ENCODE results near the gene PSME2.

PSME2 gene

GRCh38 chr14:24130717-24131548 is 15.5 kb downstream of the PSME2 start:
- Histone ChIP-seq H3K4me1 (ENCODE audit: insufficient read depth, low read length) (peaks cover 5% of the 10 kb centered on the region), H3K27ac (ENCODE audit: low read depth, low read length) (no peak overlapping the region), H3K9me3 (ENCODE audit: low read length) (no peaks in the 10 kb centered on the region), H3K4me3 (ENCODE audit: low read depth in 1 of 2, low read length in 2 of 2) (no peak overlapping the region), H3K27me3 (ENCODE audit: control insufficient read depth in 1 of 2, insufficient read depth in 2 of 2, low read length in 2 of 2) (no peaks in the 10 kb centered on the region), H3K9ac (ENCODE audit: low read length) (no peak overlapping the region), H3K36me3 (ENCODE audit: insufficient read depth, low read length) (no peaks in the 10 kb centered on the region)

- Histone ChIP-seq H3K4me3 (ENCODE audit: low read depth in 1 of 2, low read length in 2 of 2) (no peak within 1 kb of the TSS), H3K9me3 (ENCODE audit: low read length) (no peaks in the 10 kb centered on the region), H3K36me3 (ENCODE audit: insufficient read depth, low read length) (no peaks in the 10 kb centered on the region), H3K4me1 (ENCODE audit: insufficient read depth, low read length) (peaks cover 2% of the 10 kb centered on the region), H3K27ac (ENCODE audit: low read depth, low read length) (no peak within 1 kb of the TSS), H3K27me3 (ENCODE audit: control insufficient read depth in 1 of 2, insufficient read depth in 2 of 2, low read length in 2 of 2) (no peaks in the 10 kb centered on the region), H3K9ac (ENCODE audit: low read length) (no peak within 1 kb of the TSS)
Measured at GRCh38 chr14:24130380-24130716, 16.1 kb downstream of the PSME2 start, which contains the start of gene FITM1. Gene FITM1, plus strand, starts transcription at chr14:24130659. Its CDS starts 905 bp downstream, at chr14:24131564.

- no peak overlapping the region for H3K9ac ChIP-seq (ENCODE audit: low read length)
- no peak overlapping the region for H3K4me3 ChIP-seq (ENCODE audit: low read depth in 1 of 2, low read length in 2 of 2)
- no peaks in the 10 kb centered on the region for H3K27me3 ChIP-seq (ENCODE audit: control insufficient read depth in 1 of 2, insufficient read depth in 2 of 2, low read length in 2 of 2)
- H3K27ac ChIP-seq (ENCODE audit: low read depth, low read length), result no peak overlapping the region
- no peaks in the 10 kb centered on the region for H3K4me1 ChIP-seq (ENCODE audit: insufficient read depth, low read length)
- no peaks in the 10 kb centered on the region for H3K9me3 ChIP-seq (ENCODE audit: low read length)
- H3K36me3 ChIP-seq (ENCODE audit: insufficient read depth, low read length), result no peaks in the 10 kb centered on the region
Measured at GRCh38 chr14:24129410-24129998, 16.9 kb downstream of the PSME2 start.

GRCh38 chr14:24127673-24128072 is 18.7 kb downstream of the PSME2 start:
- no peak overlapping the region for H3K27ac ChIP-seq (ENCODE audit: low read depth, low read length)
- no peaks in the 10 kb centered on the region for H3K27me3 ChIP-seq (ENCODE audit: control insufficient read depth in 1 of 2, insufficient read depth in 2 of 2, low read length in 2 of 2)
- no peaks in the 10 kb centered on the region for H3K9me3 ChIP-seq (ENCODE audit: low read length)
- peaks cover 12% of the 10 kb centered on the region for H3K36me3 ChIP-seq (ENCODE audit: insufficient read depth, low read length)
- no peaks in the 10 kb centered on the region for H3K4me1 ChIP-seq (ENCODE audit: insufficient read depth, low read length)
- H3K4me3 ChIP-seq (ENCODE audit: low read depth in 1 of 2, low read length in 2 of 2), result no peak overlapping the region
- H3K9ac ChIP-seq (ENCODE audit: low read length), result no peak overlapping the region

- H3K27me3 ChIP-seq (ENCODE audit: control insufficient read depth in 1 of 2, insufficient read depth in 2 of 2, low read length in 2 of 2), result no peaks in the 10 kb centered on the region
- no peak overlapping the region for H3K27ac ChIP-seq (ENCODE audit: low read depth, low read length)
- no peak overlapping the region for H3K9ac ChIP-seq (ENCODE audit: low read length)
- no peaks in the 10 kb centered on the region for H3K9me3 ChIP-seq (ENCODE audit: low read length)
- peaks cover 12% of the 10 kb centered on the region for H3K36me3 ChIP-seq (ENCODE audit: insufficient read depth, low read length)
- H3K4me3 ChIP-seq (ENCODE audit: low read depth in 1 of 2, low read length in 2 of 2), result no peak overlapping the region
- no peaks in the 10 kb centered on the region for H3K4me1 ChIP-seq (ENCODE audit: insufficient read depth, low read length)
Measured at GRCh38 chr14:24126939-24127338, 19.5 kb downstream of the PSME2 start.

GRCh38 chr14:24123424-24124417 is 22.7 kb downstream of the PSME2 start:
- Histone ChIP-seq H3K9ac (ENCODE audit: low read length) (no peak overlapping the region), H3K27me3 (ENCODE audit: control insufficient read depth in 1 of 2, insufficient read depth in 2 of 2, low read length in 2 of 2) (no peaks in the 10 kb centered on the region), H3K27ac (ENCODE audit: low read depth, low read length) (no peak overlapping the region), H3K36me3 (ENCODE audit: insufficient read depth, low read length) (peaks cover 39% of the 10 kb centered on the region), H3K4me1 (ENCODE audit: insufficient read depth, low read length) (no peaks in the 10 kb centered on the region), H3K4me3 (ENCODE audit: low read depth in 1 of 2, low read length in 2 of 2) (no peak overlapping the region), H3K9me3 (ENCODE audit: low read length) (no peaks in the 10 kb centered on the region)

- Histone ChIP-seq H3K4me3 (ENCODE audit: low read depth in 1 of 2, low read length in 2 of 2) (no peak overlapping the region), H3K27me3 (ENCODE audit: control insufficient read depth in 1 of 2, insufficient read depth in 2 of 2, low read length in 2 of 2) (no peaks in the 10 kb centered on the region), H3K27ac (ENCODE audit: low read depth, low read length) (no peak overlapping the region), H3K36me3 (ENCODE audit: insufficient read depth, low read length) (peaks cover 47% of the 10 kb centered on the region), H3K9ac (ENCODE audit: low read length) (no peak overlapping the region), H3K4me1 (ENCODE audit: insufficient read depth, low read length) (no peaks in the 10 kb centered on the region), H3K9me3 (ENCODE audit: low read length) (no peaks in the 10 kb centered on the region)
Measured at GRCh38 chr14:24122898-24123297, 23.5 kb downstream of the PSME2 start.

- Histone ChIP-seq H3K27ac (ENCODE audit: low read depth, low read length) (no peak overlapping the region), H3K27me3 (ENCODE audit: control insufficient read depth in 1 of 2, insufficient read depth in 2 of 2, low read length in 2 of 2) (no peaks in the 10 kb centered on the region), H3K4me1 (ENCODE audit: insufficient read depth, low read length) (no peaks in the 10 kb centered on the region), H3K4me3 (ENCODE audit: low read depth in 1 of 2, low read length in 2 of 2) (no peak overlapping the region), H3K9me3 (ENCODE audit: low read length) (no peaks in the 10 kb centered on the region), H3K9ac (ENCODE audit: low read length) (no peak overlapping the region), H3K36me3 (ENCODE audit: insufficient read depth, low read length) (peaks cover 52% of the 10 kb centered on the region)
Measured at GRCh38 chr14:24122416-24122815, 24.0 kb downstream of the PSME2 start.

GRCh38 chr14:24121210-24121609 is 25.2 kb downstream of the PSME2 start:
- peaks cover 6% of the 10 kb centered on the region for H3K4me1 ChIP-seq (ENCODE audit: insufficient read depth, low read length)
- no peaks in the 10 kb centered on the region for H3K27me3 ChIP-seq (ENCODE audit: control insufficient read depth in 1 of 2, insufficient read depth in 2 of 2, low read length in 2 of 2)
- no peak overlapping the region for H3K4me3 ChIP-seq (ENCODE audit: low read depth in 1 of 2, low read length in 2 of 2)
- no peak overlapping the region for H3K27ac ChIP-seq (ENCODE audit: low read depth, low read length)
- no peaks in the 10 kb centered on the region for H3K9me3 ChIP-seq (ENCODE audit: low read length)
- peaks cover 54% of the 10 kb centered on the region for H3K36me3 ChIP-seq (ENCODE audit: insufficient read depth, low read length)
- no peak overlapping the region for H3K9ac ChIP-seq (ENCODE audit: low read length)

GRCh38 chr14:24119691-24120090 is 26.7 kb downstream of the PSME2 start:
- Histone ChIP-seq H3K9me3 (ENCODE audit: low read length) (no peaks in the 10 kb centered on the region), H3K4me1 (ENCODE audit: insufficient read depth, low read length) (peaks cover 16% of the 10 kb centered on the region), H3K36me3 (ENCODE audit: insufficient read depth, low read length) (peaks cover 54% of the 10 kb centered on the region), H3K27me3 (ENCODE audit: control insufficient read depth in 1 of 2, insufficient read depth in 2 of 2, low read length in 2 of 2) (no peaks in the 10 kb centered on the region), H3K4me3 (ENCODE audit: low read depth in 1 of 2, low read length in 2 of 2) (no peak overlapping the region), H3K9ac (ENCODE audit: low read length) (no peak overlapping the region), H3K27ac (ENCODE audit: low read depth, low read length) (no peak overlapping the region)

- no peak overlapping the region for H3K9ac ChIP-seq (ENCODE audit: low read length)
- peaks cover 19% of the 10 kb centered on the region for H3K4me1 ChIP-seq (ENCODE audit: insufficient read depth, low read length)
- H3K36me3 ChIP-seq (ENCODE audit: insufficient read depth, low read length), result peaks cover 41% of the 10 kb centered on the region
- H3K27me3 ChIP-seq (ENCODE audit: control insufficient read depth in 1 of 2, insufficient read depth in 2 of 2, low read length in 2 of 2), result no peaks in the 10 kb centered on the region
- H3K4me3 ChIP-seq (ENCODE audit: low read depth in 1 of 2, low read length in 2 of 2), result no peak overlapping the region
- H3K9me3 ChIP-seq (ENCODE audit: low read length), result no peaks in the 10 kb centered on the region
- no peak overlapping the region for H3K27ac ChIP-seq (ENCODE audit: low read depth, low read length)
Measured at GRCh38 chr14:24117179-24117578, 29.2 kb downstream of the PSME2 start.
